Neuron (in vitro differentiated cells): ENCODE results near the gene NDNF.

Experiments
- H2AFZ ChIP-seq: one replicate; pipeline ENCODE4 v1.6.1; 2013; ENCODE audit warnings: low read depth, mild to moderate bottlenecking, inconsistent platforms, low read length, moderate library complexity
- H3K27me3 ChIP-seq: one replicate; pipeline ENCODE4 v1.6.1; 2013; ENCODE audit warnings: low read length; ENCODE audit not compliant: insufficient read depth
- H3K36me3 ChIP-seq: one replicate; pipeline ENCODE4 v1.6.1; 2013; ENCODE audit warnings: low read length; ENCODE audit not compliant: insufficient read depth
- H3K4me1 ChIP-seq: one replicate; pipeline ENCODE4 v1.6.1; 2013; ENCODE audit warnings: low read length; ENCODE audit not compliant: insufficient read depth
- H3K4me3 ChIP-seq: 2 replicates; pipeline ENCODE4 v1.5.1; 2013; ENCODE audit warnings: mild to moderate bottlenecking, low read length, moderate library complexity
- H3K9me3 ChIP-seq: one replicate; pipeline ENCODE4 v1.6.1; 2013; ENCODE audit warnings: low read length

Gene NDNF

GRCh38 chr4:120991885-120992284 is 80.5 kb downstream of the NDNF start:
- Histone ChIP-seq H3K4me1 (peaks cover 3% of the 10 kb centered on the region), H3K9me3 (peaks cover 2% of the 10 kb centered on the region), H3K27me3 (no peaks in the 10 kb centered on the region), H2AFZ (no peak overlapping the region), H3K36me3 (no peaks in the 10 kb centered on the region), H3K4me3 (no peak overlapping the region)

GRCh38 chr4:120990246-120990645 is 82.1 kb downstream of the NDNF start:
- Histone ChIP-seq H3K4me1 (peaks cover 3% of the 10 kb centered on the region), H3K9me3 (peaks cover 2% of the 10 kb centered on the region), H3K36me3 (no peaks in the 10 kb centered on the region), H3K27me3 (no peaks in the 10 kb centered on the region), H3K4me3 (no peak overlapping the region), H2AFZ (no peak overlapping the region)
